B cell (primary cell): ENCODE measurements around the gene PRKCZ. TPM values are rescaled to one million over a fixed set of nuclear protein-coding genes. Genes with fewer than 3 reads are reported as not detected.
A peak's percentile ranks its signal among the peaks of the same experiment; 100 is the strongest.

Experiments
- ATAC-seq: fragments of 200-7000 bp; cut with Tn5 transposase; one replicate; pipeline ENCODE4 v1.10.0; 2021; ENCODE audit warnings: low read depth, mild to moderate bottlenecking, moderate number of reproducible peaks, moderate library complexity
- CTCF ChIA-PET: fragments of 350-600 bp; sonication (Branson Sonifier 250); formaldehyde crosslinking; loops from one replicate; lab custom pipeline; 2021; ENCODE audit warnings: antibody characterized with exemption, inconsistent platforms; lab: Charles Lee
- POLR2A ChIA-PET: fragments of 350-600 bp; sonication (Branson Sonifier 250); formaldehyde crosslinking; loops from one replicate; lab custom pipeline; 2021; ENCODE audit warnings: antibody characterized with exemption; lab: Charles Lee
- DNase-seq: peaks from one replicate; pipeline ENCODE4 v3.0.0; 2013
- H2AFZ ChIP-seq: 2 replicates; pipeline ENCODE4 v1.6.1; 2012; ENCODE audit warnings: mild to moderate bottlenecking, low read depth, low read length; ENCODE audit not compliant: insufficient read depth, poor library complexity, severe bottlenecking
- H3K27ac ChIP-seq, 2 donors: 1 replicate in 1 of 2; 2 replicates in 1 of 2; pipeline ENCODE4 v1.5.1; 2012 to 2013; ENCODE audit warnings: low read length in 2 of 2, mild to moderate bottlenecking in 2 of 2, moderate library complexity in 1 of 2
- H3K27me3 ChIP-seq, 4 experiments: fragments of 200-600 bp in 1 of 4; sonication (generic) in 1 of 4; replicated peaks in 1 of 4; 1 replicate in 2 of 4; 2 replicates in 2 of 4; pipeline versions ENCODE4 v1.6.1 to v1.7.0; 2013 to 2016; ENCODE audit warnings: low read length in 3 of 4, mild to moderate bottlenecking in 2 of 4, mixed read lengths in 1 of 4, moderate library complexity in 1 of 4; ENCODE audit not compliant: insufficient read depth in 4 of 4, control insufficient read depth in 3 of 4; ENCODE audit errors: control extremely low read depth in 1 of 4
- H3K36me3 ChIP-seq, 2 experiments: replicated peaks in 1 of 2; 1 replicate in 1 of 2; 2 replicates in 1 of 2; pipeline versions ENCODE4 v1.6.1 to v1.7.1; 2013; ENCODE audit warnings: low read length in 1 of 2; ENCODE audit not compliant: insufficient read depth in 2 of 2, control insufficient read depth in 1 of 2; ENCODE audit errors: control extremely low read depth in 1 of 2, extremely low read depth in 1 of 2
- H3K4me1 ChIP-seq, 2 donors: fragments of 200-600 bp in 1 of 2; sonication (generic) in 1 of 2; 1 replicate in 1 of 2; 2 replicates in 1 of 2; pipeline versions ENCODE4 v1.5.1 to v1.6.1; 2013 to 2017; ENCODE audit warnings: low read length in 2 of 2; ENCODE audit not compliant: control insufficient read depth in 2 of 2, insufficient read depth in 2 of 2
- H3K4me2 ChIP-seq: replicated peaks from 2 replicates; pipeline ENCODE3; 2012; ENCODE audit warnings: mild to moderate bottlenecking, low read depth, low read length; ENCODE audit not compliant: poor library complexity, severe bottlenecking
- H3K4me3 ChIP-seq, 5 experiments: fragments of 200-600 bp in 1 of 5; sonication (generic) in 1 of 5; 1 replicate in 3 of 5; 2 replicates in 2 of 5; pipeline versions ENCODE4 v1.5.1 to v1.7.0; 2011 to 2016; ENCODE audit warnings: low read length in 4 of 5, mild to moderate bottlenecking in 4 of 5, low read depth in 2 of 5, control low read depth in 1 of 5, moderate library complexity in 1 of 5; ENCODE audit not compliant: insufficient read depth in 1 of 5; ENCODE audit errors: control extremely low read depth in 1 of 5, extremely low read depth in 1 of 5
- H3K79me2 ChIP-seq: fragments of 200-600 bp; sonication (generic); one replicate; pipeline ENCODE4 v1.6.0; 2016; ENCODE audit warnings: low read length; ENCODE audit not compliant: control insufficient read depth, insufficient read depth
- H3K9ac ChIP-seq: fragments of 200-600 bp; sonication (generic); 2 replicates; pipeline ENCODE4 v1.6.1; 2017; ENCODE audit warnings: mild to moderate bottlenecking, low read length, moderate library complexity
- H3K9me3 ChIP-seq, 3 donors: one replicate each; pipeline versions ENCODE4 v1.6.1 to v1.7.1; 2013; ENCODE audit warnings: low read length in 2 of 3; ENCODE audit not compliant: control insufficient read depth in 2 of 3, insufficient read depth in 1 of 3; ENCODE audit errors: control extremely low read depth in 1 of 3
- H4K20me1 ChIP-seq: 2 replicates; pipeline ENCODE4 v1.6.0; 2012; ENCODE audit warnings: mild to moderate bottlenecking, low read length; ENCODE audit not compliant: insufficient read depth, control insufficient read depth, poor library complexity, severe bottlenecking
- H3K27ac Mint-ChIP-seq: one replicate; pipeline ENCODE4 v1.8.0; 2021; ENCODE audit warnings: mixed read lengths
- H3K27me3 Mint-ChIP-seq: one replicate; pipeline ENCODE4 v1.8.0; 2021; ENCODE audit warnings: mixed read lengths
- H3K4me1 Mint-ChIP-seq: one replicate; pipeline ENCODE4 v1.8.0; 2021; ENCODE audit warnings: mixed read lengths
- H3K4me3 Mint-ChIP-seq: one replicate; pipeline ENCODE4 v1.8.0; 2021; ENCODE audit warnings: mixed read lengths
- H3K9me3 Mint-ChIP-seq: one replicate; pipeline ENCODE4 v1.8.0; 2022; ENCODE audit warnings: mixed read lengths; ENCODE audit not compliant: insufficient read depth
- EZH2 ChIP-seq: IDR thresholded peaks from 2 replicates; pipeline ENCODE4 v1.6.1; 2012; ENCODE audit warnings: borderline replicate concordance, low read depth, mild to moderate bottlenecking, moderate library complexity, low read length; ENCODE audit not compliant: insufficient read depth, poor library complexity, severe bottlenecking
- WGBS: methylation state at CpG from one replicate; pipeline ENCODE4 v1.1.5; 2013; ENCODE audit warnings: missing lambda C conversion rate; ENCODE audit not compliant: insufficient coverage; 5-methylcytosine and 5-hydroxymethylcytosine counted together
- intact Hi-C: fragments of 100-400 bp; cut with micrococcal nuclease; formaldehyde crosslinking; loops from one replicate; pipeline ENCODE4 v1.10.0; 2022
- polyA plus RNA-seq: library from polyadenylated mRNA; depleted of rRNA; stranded (reverse); fragments of >200 nt; gene quantifications from 2 replicates; pipeline ENCODE4 v1.2.3, GENCODE V29; 2012
- total RNA-seq, 2 donors: library from RNA; stranded (reverse); fragments of 120-200 nt in 1 of 2; gene quantifications; 1 replicate in 1 of 2; 2 replicates in 1 of 2; pipeline versions ENCODE4 v1.2.3 to v1.2.4, GENCODE V29; 2013 to 2022
- TF ChIP-seq, protein P1 (sequence below): fragments of 200-600 bp; IDR thresholded peaks from one replicate; pipeline ENCODE4 v1.8.0; 2022; ENCODE audit warnings: antibody characterized with exemption, mild to moderate bottlenecking

Gene PRKCZ
- total and polyA plus RNA-seq, 2 donors (not counting 1 experiment from before 2014, with no cell fraction given), result 17.9 to 53.2 TPM

DNA sequence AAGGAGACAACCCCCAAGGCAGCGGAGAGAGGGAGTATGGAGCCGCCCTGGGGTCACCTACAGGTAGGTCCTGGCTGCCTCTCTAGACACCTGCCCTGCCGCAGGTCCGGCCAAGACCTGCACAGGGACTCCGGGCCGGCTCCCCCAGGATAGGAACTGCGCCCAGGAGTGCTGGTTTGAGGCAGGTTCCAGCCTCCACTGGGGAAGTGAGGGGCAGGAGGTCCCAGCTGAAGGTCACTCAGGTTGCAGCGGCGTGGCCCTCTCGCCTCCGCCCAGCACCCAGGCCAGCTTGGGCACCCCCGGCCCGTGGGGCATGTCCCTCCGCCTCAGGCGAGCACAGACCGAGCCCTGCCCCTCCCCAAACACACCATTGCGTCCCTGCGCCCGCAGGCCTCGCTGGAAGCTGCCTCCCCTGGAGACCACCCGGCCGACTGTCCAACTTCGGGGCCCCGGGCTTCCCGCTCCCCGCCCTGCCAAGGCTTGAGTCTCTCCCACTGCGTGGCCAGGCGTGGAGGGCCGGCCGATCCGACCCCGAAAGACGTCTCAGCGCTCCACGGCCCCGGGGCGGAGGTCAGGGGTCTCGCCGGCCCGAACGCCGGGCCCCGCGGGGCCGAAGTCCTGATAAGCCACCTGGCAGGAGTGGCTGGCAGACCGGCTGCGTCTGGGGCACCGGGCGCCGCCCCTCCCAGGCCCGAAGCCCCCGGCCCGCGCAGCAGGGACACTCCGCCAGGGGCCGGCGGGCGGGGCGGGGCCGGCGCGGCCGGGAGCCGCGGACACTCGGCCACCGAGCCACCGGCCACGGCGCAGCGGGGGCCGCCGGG, 176.5 kb downstream of the PRKCZ start:
- Histone ChIP-seq H4K20me1 (peaks cover 28% of the 10 kb centered on the region), H3K9ac (peak overlapping the region; percentile 67), H3K9me3 (no peaks in the 10 kb centered on the region), H3K4me2 (peak overlapping the region; percentile 82), H3K27ac (peak overlapping the region in 1 of 2 donors; percentile 83), H2AFZ (peak overlapping the region; percentile 69), H3K4me1 (peaks cover 27 to 35% of the 10 kb centered on the region in 2 donors), H3K27me3 (no peaks in the 10 kb centered on the region), H3K36me3 (no peaks in the 10 kb centered on the region), H3K79me2 (peaks cover 29% of the 10 kb centered on the region), H3K4me3 (peak overlapping the region in 4 of 5 experiments; percentile 50 to 65 (median 60))
- no peak for ATAC-seq
- Mint-ChIP-seq H3K4me3 (peak overlapping the region; percentile 86), H3K9me3 (no peaks in the 10 kb centered on the region), H3K4me1 (peaks cover 30% of the 10 kb centered on the region), H3K27ac (peak overlapping the region; percentile 85), H3K27me3 (no peaks in the 10 kb centered on the region)
- ChIA-PET CTCF (interaction anchor here (1.0 to 1.6 kb wide), 3 partner anchors 74 to 89 kb away, joined by 3 to 6 read pairs (median 4); no protein-coding TSS in a partner anchor), POLR2A (interaction anchor here (0.6 to 1.6 kb wide), 3 partner anchors 22 to 74 kb away, joined by 3 to 9 read pairs (median 6); no protein-coding TSS in a partner anchor)
- peak; percentile 46 for DNase-seq
- TF ChIP-seq, protein P1, sequence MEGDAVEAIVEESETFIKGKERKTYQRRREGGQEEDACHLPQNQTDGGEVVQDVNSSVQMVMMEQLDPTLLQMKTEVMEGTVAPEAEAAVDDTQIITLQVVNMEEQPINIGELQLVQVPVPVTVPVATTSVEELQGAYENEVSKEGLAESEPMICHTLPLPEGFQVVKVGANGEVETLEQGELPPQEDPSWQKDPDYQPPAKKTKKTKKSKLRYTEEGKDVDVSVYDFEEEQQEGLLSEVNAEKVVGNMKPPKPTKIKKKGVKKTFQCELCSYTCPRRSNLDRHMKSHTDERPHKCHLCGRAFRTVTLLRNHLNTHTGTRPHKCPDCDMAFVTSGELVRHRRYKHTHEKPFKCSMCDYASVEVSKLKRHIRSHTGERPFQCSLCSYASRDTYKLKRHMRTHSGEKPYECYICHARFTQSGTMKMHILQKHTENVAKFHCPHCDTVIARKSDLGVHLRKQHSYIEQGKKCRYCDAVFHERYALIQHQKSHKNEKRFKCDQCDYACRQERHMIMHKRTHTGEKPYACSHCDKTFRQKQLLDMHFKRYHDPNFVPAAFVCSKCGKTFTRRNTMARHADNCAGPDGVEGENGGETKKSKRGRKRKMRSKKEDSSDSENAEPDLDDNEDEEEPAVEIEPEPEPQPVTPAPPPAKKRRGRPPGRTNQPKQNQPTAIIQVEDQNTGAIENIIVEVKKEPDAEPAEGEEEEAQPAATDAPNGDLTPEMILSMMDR, result no peak
- no peak for TF ChIP-seq EZH2
- WGBS, result 28% methylated on average over 73 of the region's 73 CpGs
- intact Hi-C loops, result loop anchor here (1.0 to 5.0 kb wide), 4 partner anchors 21 to 1676 kb away; partner anchors contain the start of gene C1orf174
